ENCODE results near the gene RBM38.

The RBM38 gene

GRCh38 chr20:57396212-57396983 is 5.2 kb downstream of the RBM38 start:
- TF ChIP-seq CTCF (IDR thresholded peaks at IDR 0.05; ENCODE audit: control insufficient read depth, extremely low read depth, insufficient read depth), result no peak
- no peak overlapping the region for H3K4me3 ChIP-seq (ENCODE audit: low read depth, low read length)

GRCh38 chr20:57396984-57397692 is 5.9 kb downstream of the RBM38 start:
- no peak for TF ChIP-seq CTCF (IDR thresholded peaks at IDR 0.05; ENCODE audit: control insufficient read depth, extremely low read depth, insufficient read depth)
- no peak overlapping the region for H3K4me3 ChIP-seq (ENCODE audit: low read depth, low read length)
- no peak for DNase-seq (ENCODE audit: low read depth)

More at GRCh38 chr20:57396212-57396983, 5.2 kb downstream of the RBM38 start:
- DNase-seq (ENCODE audit: low read depth), result no peak

GRCh38 chr20:57397693-57398108 is 6.5 kb downstream of the RBM38 start:
- no peak overlapping the region for H3K4me3 ChIP-seq (ENCODE audit: low read depth, low read length)
- DNase-seq (ENCODE audit: low read depth), result no peak
- no peak for TF ChIP-seq CTCF (IDR thresholded peaks at IDR 0.05; ENCODE audit: control insufficient read depth, extremely low read depth, insufficient read depth)

GRCh38 chr20:57398231-57398821 is 7.1 kb downstream of the RBM38 start:
- DNase-seq (ENCODE audit: low read depth), result no peak
- H3K4me3 ChIP-seq (ENCODE audit: low read depth, low read length), result no peak overlapping the region
- no peak for TF ChIP-seq CTCF (IDR thresholded peaks at IDR 0.05; ENCODE audit: control insufficient read depth, extremely low read depth, insufficient read depth)

- no peak overlapping the region for H3K4me3 ChIP-seq (ENCODE audit: low read depth, low read length)
- no peak for TF ChIP-seq CTCF (IDR thresholded peaks at IDR 0.05; ENCODE audit: control insufficient read depth, extremely low read depth, insufficient read depth)
- DNase-seq (ENCODE audit: low read depth), result no peak
These were observed 7.8 kb downstream of the RBM38 start for GRCh38 chr20:57398901-57399535.

GRCh38 chr20:57399587-57400155 is 8.5 kb downstream of the RBM38 start:
- no peak for DNase-seq (ENCODE audit: low read depth)
- H3K4me3 ChIP-seq (ENCODE audit: low read depth, low read length), result no peak overlapping the region
- no peak for TF ChIP-seq CTCF (IDR thresholded peaks at IDR 0.05; ENCODE audit: control insufficient read depth, extremely low read depth, insufficient read depth)
